K562 (cell line): ENCODE measurements around the gene GPR153. TPM values are rescaled to one million over a fixed set of nuclear protein-coding genes. Genes with fewer than 3 reads are reported as not detected.

ENCODE experiments used
- AFF4 ChIP-seq: sonication (generic); formaldehyde crosslinking; IDR thresholded peaks from 2 replicates; pipeline ENCODE4 v1.8.0; 2023; ENCODE audit warnings: mild to moderate bottlenecking, missing genetic modification reagents
- SOX6 ChIP-seq: fragments of 450-650 bp; IDR thresholded peaks from 2 replicates; pipeline ENCODE4 v1.6.1; 2014; ENCODE audit warnings: mild to moderate bottlenecking
- polyA plus RNA-seq, 8 experiments: library from polyadenylated mRNA; depleted of rRNA in 4 of 8; stranded (reverse) in 5 of 8; unstranded in 3 of 8; fragments of >200 nt; fragmentation: Nextera tagmentation in 2 of 8; fragmentation: Illumina TruSeq in 1 of 8; extraction: Ambion mirVana in 2 of 8; extraction: Trizol in 1 of 8; gene quantifications; 2 replicates each; pipeline versions ENCODE4 v1.2.1 to v1.2.3, GENCODE V29; 2011 to 2014; ENCODE audit warnings: inconsistent platforms in 1 of 8, missing spikeins in 1 of 8
- total RNA-seq, 7 experiments: library from RNA; depleted of rRNA in 6 of 7; stranded (reverse); fragments of >200 nt in 6 of 7; fragmentation: Illumina TruSeq in 2 of 7; extraction: Trizol in 2 of 7; gene quantifications; 2 replicates each; pipeline versions ENCODE4 v1.2.1 to v1.2.3, GENCODE V29; 2011 to 2021; ENCODE audit warnings: low replicate concordance in 1 of 7
- TF ChIP-seq, protein P1 (sequence below), 2 experiments: fragments of 450-650 bp in 1 of 2; sonication (generic) in 1 of 2; formaldehyde crosslinking in 1 of 2; IDR thresholded peaks; 2 replicates each; pipeline versions ENCODE4 v1.7.1 to v1.9.0; 2016 to 2022; ENCODE audit warnings: inconsistent platforms in 1 of 2, mild to moderate bottlenecking in 1 of 2, missing genetic modification reagents in 1 of 2

The GPR153 gene
- total and polyA plus RNA-seq, 9 of the 15 experiments (the other 6 are each of a cell fraction or from before 2014, with no cell fraction given) = 0.01 to 1.5 (median 0.51) TPM

DNA sequence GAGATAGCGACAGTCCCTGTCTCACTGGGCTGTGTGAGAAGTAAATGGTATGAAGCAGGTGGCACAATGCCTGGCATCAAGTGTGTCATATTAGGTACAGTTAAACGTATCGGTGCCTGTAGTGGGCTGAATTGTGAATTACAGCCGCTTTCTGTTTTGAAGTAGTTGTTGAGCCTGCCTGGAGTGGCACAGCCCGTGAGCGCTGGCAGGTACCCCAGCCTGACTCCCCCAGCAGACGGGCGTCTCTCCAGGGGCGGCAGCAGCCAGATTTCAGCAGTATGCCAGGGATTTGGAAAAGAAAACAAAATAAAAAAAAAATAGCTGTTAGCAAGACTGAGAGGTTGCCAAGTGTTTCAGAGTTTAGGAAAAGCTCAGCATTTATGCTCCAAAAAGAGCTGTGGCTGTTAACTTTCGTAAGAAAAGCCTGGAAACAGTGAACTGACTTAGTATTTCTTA is 26.6 kb upstream of the GPR153 start (continued):
- TF ChIP-seq, protein P1, sequence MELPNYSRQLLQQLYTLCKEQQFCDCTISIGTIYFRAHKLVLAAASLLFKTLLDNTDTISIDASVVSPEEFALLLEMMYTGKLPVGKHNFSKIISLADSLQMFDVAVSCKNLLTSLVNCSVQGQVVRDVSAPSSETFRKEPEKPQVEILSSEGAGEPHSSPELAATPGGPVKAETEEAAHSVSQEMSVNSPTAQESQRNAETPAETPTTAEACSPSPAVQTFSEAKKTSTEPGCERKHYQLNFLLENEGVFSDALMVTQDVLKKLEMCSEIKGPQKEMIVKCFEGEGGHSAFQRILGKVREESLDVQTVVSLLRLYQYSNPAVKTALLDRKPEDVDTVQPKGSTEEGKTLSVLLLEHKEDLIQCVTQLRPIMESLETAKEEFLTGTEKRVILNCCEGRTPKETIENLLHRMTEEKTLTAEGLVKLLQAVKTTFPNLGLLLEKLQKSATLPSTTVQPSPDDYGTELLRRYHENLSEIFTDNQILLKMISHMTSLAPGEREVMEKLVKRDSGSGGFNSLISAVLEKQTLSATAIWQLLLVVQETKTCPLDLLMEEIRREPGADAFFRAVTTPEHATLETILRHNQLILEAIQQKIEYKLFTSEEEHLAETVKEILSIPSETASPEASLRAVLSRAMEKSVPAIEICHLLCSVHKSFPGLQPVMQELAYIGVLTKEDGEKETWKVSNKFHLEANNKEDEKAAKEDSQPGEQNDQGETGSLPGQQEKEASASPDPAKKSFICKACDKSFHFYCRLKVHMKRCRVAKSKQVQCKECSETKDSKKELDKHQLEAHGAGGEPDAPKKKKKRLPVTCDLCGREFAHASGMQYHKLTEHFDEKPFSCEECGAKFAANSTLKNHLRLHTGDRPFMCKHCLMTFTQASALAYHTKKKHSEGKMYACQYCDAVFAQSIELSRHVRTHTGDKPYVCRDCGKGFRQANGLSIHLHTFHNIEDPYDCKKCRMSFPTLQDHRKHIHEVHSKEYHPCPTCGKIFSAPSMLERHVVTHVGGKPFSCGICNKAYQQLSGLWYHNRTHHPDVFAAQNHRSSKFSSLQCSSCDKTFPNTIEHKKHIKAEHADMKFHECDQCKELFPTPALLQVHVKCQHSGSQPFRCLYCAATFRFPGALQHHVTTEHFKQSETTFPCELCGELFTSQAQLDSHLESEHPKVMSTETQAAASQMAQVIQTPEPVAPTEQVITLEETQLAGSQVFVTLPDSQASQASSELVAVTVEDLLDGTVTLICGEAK (IDR thresholded peaks at IDR 0.05) = no peak
- TF ChIP-seq, protein P1 (CRISPR knock-in tag; IDR thresholded peaks at IDR 0.05) = no peak
- TF ChIP-seq SOX6 = no peak
- TF ChIP-seq AFF4 (CRISPR knock-in tag) = no peak
- TF ChIP-seq, all 486 proteins: peak for 0
